ENCODE results near the gene KIF21A. TPM values are rescaled to one million over a fixed set of nuclear protein-coding genes. Genes with fewer than 3 reads are reported as not detected.

Gene KIF21A
- total and polyA plus RNA-seq, 2 of the 13 experiments (the other 11 are each of a cell fraction or from before 2014, with no cell fraction given) = 20.6 to 39.7 TPM

DNA sequence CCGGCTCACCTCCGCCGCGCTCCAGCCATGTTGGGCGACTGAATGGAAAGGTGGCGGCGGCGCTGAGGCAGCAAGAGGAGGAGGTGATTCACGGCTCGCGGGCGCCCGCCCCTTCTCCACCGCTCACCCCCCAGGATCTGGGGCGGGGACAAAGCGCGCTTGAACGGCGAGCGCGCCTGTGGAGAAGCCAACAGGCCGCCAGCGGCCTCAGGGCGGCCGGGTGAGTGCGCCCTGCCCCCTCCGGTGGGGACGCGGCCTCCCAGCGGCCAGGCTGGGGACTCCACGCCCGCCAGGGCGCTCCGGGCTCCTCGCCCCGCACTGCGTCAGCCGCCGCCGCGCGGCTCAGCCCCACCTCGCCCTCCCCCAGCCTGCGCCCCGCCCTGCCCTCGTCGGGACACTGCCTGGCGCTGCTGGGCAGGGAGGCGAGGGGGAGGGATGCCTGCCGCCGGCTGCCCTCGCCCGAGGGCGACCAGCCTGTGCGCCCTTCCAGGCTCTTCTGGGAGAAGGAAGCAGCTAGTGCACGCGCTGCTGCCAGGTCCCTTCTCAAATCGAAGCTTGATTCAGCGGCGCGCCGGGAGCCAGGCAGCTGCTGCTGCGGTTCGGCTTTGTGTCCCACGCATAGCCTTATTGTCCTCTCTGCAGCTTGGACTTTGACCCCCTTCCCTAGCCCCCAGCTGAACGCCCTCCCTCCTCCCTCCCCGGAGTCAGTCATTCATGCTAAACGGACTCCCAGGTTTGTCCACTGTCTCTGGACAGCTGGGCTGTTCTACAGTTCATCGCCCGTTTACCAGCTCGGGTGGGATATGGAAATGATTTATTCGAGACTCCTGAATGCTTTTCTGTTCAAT lies at the start of gene KIF21A (continued):
- TF ChIP-seq, protein P1, sequence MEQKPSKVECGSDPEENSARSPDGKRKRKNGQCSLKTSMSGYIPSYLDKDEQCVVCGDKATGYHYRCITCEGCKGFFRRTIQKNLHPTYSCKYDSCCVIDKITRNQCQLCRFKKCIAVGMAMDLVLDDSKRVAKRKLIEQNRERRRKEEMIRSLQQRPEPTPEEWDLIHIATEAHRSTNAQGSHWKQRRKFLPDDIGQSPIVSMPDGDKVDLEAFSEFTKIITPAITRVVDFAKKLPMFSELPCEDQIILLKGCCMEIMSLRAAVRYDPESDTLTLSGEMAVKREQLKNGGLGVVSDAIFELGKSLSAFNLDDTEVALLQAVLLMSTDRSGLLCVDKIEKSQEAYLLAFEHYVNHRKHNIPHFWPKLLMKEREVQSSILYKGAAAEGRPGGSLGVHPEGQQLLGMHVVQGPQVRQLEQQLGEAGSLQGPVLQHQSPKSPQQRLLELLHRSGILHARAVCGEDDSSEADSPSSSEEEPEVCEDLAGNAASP (CRISPR knock-in tag; IDR thresholded peaks at IDR 0.05; ENCODE audit: borderline replicate concordance) = 0 out of 2 replicates have a peak, but pooled peaks have one; percentile 45
- 0 out of 2 replicates have a peak, but pooled peaks have one; percentile 48 for TF ChIP-seq ZFP82 (CRISPR knock-in tag; IDR thresholded peaks at IDR 0.05; ENCODE audit: borderline replicate concordance)
- peak; percentile 76 for TF ChIP-seq HDAC1 (CRISPR knock-in tag; IDR thresholded peaks at IDR 0.05)
- TF ChIP-seq ZNF562 (CRISPR knock-in tag; IDR thresholded peaks at IDR 0.05; ENCODE audit: borderline replicate concordance) = no peak
- peak; percentile 38; the same call in 1 of the 2 replicates for TF ChIP-seq REL (CRISPR knock-in tag; conservative IDR thresholded peaks at IDR 0.05)
- TF ChIP-seq SIN3A (IDR thresholded peaks at IDR 0.05; ENCODE audit: borderline replicate concordance, low read depth, low read length) = no peak; the same call in 1 of the 2 replicates
- peak in 1 of 2 experiments; percentile 73; a peak in 2 of 4 replicates for TF ChIP-seq KLF16 (CRISPR knock-in tag; IDR thresholded peaks at IDR 0.05)
- TF ChIP-seq KDM1A (CRISPR knock-in tag; IDR thresholded peaks at IDR 0.05) = no peak
- TF ChIP-seq, protein P2, sequence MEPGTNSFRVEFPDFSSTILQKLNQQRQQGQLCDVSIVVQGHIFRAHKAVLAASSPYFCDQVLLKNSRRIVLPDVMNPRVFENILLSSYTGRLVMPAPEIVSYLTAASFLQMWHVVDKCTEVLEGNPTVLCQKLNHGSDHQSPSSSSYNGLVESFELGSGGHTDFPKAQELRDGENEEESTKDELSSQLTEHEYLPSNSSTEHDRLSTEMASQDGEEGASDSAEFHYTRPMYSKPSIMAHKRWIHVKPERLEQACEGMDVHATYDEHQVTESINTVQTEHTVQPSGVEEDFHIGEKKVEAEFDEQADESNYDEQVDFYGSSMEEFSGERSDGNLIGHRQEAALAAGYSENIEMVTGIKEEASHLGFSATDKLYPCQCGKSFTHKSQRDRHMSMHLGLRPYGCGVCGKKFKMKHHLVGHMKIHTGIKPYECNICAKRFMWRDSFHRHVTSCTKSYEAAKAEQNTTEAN (CRISPR knock-in tag; conservative IDR thresholded peaks at IDR 0.05) = no peak; the same call in 1 of the 2 replicates
- TF ChIP-seq RARA (CRISPR knock-in tag; IDR thresholded peaks at IDR 0.05) = peak; percentile 6
- TF ChIP-seq ISL2 (CRISPR knock-in tag; IDR thresholded peaks at IDR 0.05) = peak; percentile 42
- TF ChIP-seq, protein P3, sequence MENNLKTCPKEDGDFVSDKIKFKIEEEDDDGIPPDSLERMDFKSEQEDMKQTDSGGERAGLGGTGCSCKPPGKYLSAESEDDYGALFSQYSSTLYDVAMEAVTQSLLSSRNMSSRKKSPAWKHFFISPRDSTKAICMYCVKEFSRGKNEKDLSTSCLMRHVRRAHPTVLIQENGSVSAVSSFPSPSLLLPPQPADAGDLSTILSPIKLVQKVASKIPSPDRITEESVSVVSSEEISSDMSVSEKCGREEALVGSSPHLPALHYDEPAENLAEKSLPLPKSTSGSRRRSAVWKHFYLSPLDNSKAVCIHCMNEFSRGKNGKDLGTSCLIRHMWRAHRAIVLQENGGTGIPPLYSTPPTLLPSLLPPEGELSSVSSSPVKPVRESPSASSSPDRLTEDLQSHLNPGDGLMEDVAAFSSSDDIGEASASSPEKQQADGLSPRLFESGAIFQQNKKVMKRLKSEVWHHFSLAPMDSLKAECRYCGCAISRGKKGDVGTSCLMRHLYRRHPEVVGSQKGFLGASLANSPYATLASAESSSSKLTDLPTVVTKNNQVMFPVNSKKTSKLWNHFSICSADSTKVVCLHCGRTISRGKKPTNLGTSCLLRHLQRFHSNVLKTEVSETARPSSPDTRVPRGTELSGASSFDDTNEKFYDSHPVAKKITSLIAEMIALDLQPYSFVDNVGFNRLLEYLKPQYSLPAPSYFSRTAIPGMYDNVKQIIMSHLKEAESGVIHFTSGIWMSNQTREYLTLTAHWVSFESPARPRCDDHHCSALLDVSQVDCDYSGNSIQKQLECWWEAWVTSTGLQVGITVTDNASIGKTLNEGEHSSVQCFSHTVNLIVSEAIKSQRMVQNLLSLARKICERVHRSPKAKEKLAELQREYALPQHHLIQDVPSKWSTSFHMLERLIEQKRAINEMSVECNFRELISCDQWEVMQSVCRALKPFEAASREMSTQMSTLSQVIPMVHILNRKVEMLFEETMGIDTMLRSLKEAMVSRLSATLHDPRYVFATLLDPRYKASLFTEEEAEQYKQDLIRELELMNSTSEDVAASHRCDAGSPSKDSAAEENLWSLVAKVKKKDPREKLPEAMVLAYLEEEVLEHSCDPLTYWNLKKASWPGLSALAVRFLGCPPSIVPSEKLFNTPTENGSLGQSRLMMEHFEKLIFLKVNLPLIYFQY (CRISPR knock-in tag; IDR thresholded peaks at IDR 0.05; ENCODE audit: borderline replicate concordance) = peak; percentile 11; the same call in 1 of the 2 replicates
- TF ChIP-seq SP1 (IDR thresholded peaks at IDR 0.05) = no peak
- peak; percentile 30; the same call in 1 of the 2 replicates for TF ChIP-seq SP1 (CRISPR knock-in tag; IDR thresholded peaks at IDR 0.05)
- peak; percentile 7 for TF ChIP-seq PHF5A (CRISPR knock-in tag; IDR thresholded peaks at IDR 0.05; ENCODE audit: low read depth, unreplicated experiment)
- TF ChIP-seq, protein P4, sequence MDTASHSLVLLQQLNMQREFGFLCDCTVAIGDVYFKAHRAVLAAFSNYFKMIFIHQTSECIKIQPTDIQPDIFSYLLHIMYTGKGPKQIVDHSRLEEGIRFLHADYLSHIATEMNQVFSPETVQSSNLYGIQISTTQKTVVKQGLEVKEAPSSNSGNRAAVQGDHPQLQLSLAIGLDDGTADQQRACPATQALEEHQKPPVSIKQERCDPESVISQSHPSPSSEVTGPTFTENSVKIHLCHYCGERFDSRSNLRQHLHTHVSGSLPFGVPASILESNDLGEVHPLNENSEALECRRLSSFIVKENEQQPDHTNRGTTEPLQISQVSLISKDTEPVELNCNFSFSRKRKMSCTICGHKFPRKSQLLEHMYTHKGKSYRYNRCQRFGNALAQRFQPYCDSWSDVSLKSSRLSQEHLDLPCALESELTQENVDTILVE (CRISPR knock-in tag; IDR thresholded peaks at IDR 0.05) = no peak
- TF ChIP-seq ZNF605 (CRISPR knock-in tag; IDR thresholded peaks at IDR 0.05) = 0 out of 2 replicates have a peak, but pooled peaks have one; percentile 18
